Neural cell (in vitro differentiated cells): ENCODE measurements around the gene SF3B4.

ENCODE experiments used
- EP300 ChIP-seq: fragments of 450-650 bp; conservative IDR thresholded peaks from 2 replicates; pipeline ENCODE4 v1.6.1; 2014; ENCODE audit warnings: antibody characterized with exemption, mild to moderate bottlenecking, moderate library complexity; ENCODE audit not compliant: poor library complexity, severe bottlenecking
- EZH2 ChIP-seq: fragments of 200-600, 300-800 bp; shearing (Covaris generic), sonication (generic); IDR thresholded peaks from 2 replicates; pipeline ENCODE4 v1.6.1; 2014; ENCODE audit warnings: antibody characterized with exemption, low read length, borderline replicate concordance, mild to moderate bottlenecking; ENCODE audit not compliant: insufficient read depth, poor library complexity, severe bottlenecking
- MXI1 ChIP-seq: fragments of 450-650 bp; conservative IDR thresholded peaks from 2 replicates; pipeline ENCODE4 v1.6.1; 2014; ENCODE audit warnings: antibody characterized with exemption, mild to moderate bottlenecking; ENCODE audit not compliant: poor library complexity, severe bottlenecking
- POLR2AphosphoS5 ChIP-seq: IDR thresholded peaks from 2 replicates; pipeline ENCODE4 v1.6.1; 2012
- RAD21 ChIP-seq: fragments of 450-650 bp; conservative IDR thresholded peaks from 2 replicates; pipeline ENCODE4 v1.6.1; 2014; ENCODE audit warnings: antibody characterized with exemption, mild to moderate bottlenecking, moderate library complexity
- TF ChIP-seq, protein P1 (sequence below): fragments of 450-650 bp; IDR thresholded peaks from 2 replicates; pipeline ENCODE4 v1.5.1; 2014; ENCODE audit warnings: antibody characterized with exemption, mild to moderate bottlenecking, moderate library complexity; ENCODE audit not compliant: poor library complexity, severe bottlenecking
- TF ChIP-seq, protein P2 (sequence below): IDR thresholded peaks from 2 replicates; pipeline ENCODE4 v1.6.1; 2012; ENCODE audit warnings: borderline replicate concordance

DNA sequence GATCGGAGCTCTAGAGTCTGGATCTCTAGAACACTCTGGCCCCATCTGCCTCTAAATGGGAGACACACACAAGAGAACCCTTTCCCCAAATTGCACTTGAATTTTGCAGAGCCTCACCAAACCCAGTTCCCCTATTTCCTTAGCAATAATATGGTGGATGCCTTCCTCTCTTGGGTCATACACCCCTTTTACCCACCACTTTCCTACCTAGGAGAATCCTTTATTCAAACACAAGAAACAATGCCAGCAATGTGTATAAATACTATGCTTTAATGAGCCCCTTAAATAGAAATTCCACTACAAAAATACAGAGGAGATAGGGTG lies 760 bp upstream of the SF3B4 start:
- TF ChIP-seq RAD21 (no peak), EZH2 (no peak), MXI1 (no peak), EP300 (no peak), POLR2AphosphoS5 (no peak)
- TF ChIP-seq, protein P1, sequence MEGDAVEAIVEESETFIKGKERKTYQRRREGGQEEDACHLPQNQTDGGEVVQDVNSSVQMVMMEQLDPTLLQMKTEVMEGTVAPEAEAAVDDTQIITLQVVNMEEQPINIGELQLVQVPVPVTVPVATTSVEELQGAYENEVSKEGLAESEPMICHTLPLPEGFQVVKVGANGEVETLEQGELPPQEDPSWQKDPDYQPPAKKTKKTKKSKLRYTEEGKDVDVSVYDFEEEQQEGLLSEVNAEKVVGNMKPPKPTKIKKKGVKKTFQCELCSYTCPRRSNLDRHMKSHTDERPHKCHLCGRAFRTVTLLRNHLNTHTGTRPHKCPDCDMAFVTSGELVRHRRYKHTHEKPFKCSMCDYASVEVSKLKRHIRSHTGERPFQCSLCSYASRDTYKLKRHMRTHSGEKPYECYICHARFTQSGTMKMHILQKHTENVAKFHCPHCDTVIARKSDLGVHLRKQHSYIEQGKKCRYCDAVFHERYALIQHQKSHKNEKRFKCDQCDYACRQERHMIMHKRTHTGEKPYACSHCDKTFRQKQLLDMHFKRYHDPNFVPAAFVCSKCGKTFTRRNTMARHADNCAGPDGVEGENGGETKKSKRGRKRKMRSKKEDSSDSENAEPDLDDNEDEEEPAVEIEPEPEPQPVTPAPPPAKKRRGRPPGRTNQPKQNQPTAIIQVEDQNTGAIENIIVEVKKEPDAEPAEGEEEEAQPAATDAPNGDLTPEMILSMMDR: no peak
- TF ChIP-seq, protein P2, sequence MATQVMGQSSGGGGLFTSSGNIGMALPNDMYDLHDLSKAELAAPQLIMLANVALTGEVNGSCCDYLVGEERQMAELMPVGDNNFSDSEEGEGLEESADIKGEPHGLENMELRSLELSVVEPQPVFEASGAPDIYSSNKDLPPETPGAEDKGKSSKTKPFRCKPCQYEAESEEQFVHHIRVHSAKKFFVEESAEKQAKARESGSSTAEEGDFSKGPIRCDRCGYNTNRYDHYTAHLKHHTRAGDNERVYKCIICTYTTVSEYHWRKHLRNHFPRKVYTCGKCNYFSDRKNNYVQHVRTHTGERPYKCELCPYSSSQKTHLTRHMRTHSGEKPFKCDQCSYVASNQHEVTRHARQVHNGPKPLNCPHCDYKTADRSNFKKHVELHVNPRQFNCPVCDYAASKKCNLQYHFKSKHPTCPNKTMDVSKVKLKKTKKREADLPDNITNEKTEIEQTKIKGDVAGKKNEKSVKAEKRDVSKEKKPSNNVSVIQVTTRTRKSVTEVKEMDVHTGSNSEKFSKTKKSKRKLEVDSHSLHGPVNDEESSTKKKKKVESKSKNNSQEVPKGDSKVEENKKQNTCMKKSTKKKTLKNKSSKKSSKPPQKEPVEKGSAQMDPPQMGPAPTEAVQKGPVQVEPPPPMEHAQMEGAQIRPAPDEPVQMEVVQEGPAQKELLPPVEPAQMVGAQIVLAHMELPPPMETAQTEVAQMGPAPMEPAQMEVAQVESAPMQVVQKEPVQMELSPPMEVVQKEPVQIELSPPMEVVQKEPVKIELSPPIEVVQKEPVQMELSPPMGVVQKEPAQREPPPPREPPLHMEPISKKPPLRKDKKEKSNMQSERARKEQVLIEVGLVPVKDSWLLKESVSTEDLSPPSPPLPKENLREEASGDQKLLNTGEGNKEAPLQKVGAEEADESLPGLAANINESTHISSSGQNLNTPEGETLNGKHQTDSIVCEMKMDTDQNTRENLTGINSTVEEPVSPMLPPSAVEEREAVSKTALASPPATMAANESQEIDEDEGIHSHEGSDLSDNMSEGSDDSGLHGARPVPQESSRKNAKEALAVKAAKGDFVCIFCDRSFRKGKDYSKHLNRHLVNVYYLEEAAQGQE: no peak
